GM19395 (cell line): ENCODE measurements around the gene RASA2.
"Not testable (repeated sequence)": the region's sequence is repeated elsewhere in the genome, so short reads cannot be mapped to it uniquely, and the experiment has no call there.

ENCODE experiments used
- ATAC-seq: cut with Tn5 transposase; IDR thresholded peaks from one replicate; pipeline ENCODE4 v1.9.1; 2021; ENCODE audit warnings: mild to moderate bottlenecking, moderate library complexity; ENCODE audit not compliant: unreplicated experiment

The RASA2 gene

DNA sequence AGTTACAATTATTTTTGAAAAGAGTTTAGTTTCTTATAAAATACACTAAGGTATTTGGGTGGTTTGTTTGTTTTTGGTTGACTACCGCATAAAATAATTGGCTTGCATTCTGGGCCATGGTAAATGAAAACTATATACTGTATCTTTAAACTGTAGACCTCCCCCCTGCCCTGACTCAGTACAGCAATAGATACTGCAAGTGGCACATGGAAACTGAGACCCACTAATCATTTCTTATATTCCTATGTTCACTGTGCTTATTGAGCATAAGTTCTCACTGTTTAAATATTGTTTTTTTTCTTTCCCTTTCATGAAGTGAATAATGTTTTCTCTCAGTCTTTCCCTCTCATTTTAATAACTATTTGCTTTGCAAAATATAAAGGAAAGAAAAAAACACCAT, 45.8 kb downstream of the RASA2 start:
- ATAC-seq = no peak

GRCh38 chr3:141536017-141536416, 49.2 kb downstream of the RASA2 start:
- ATAC-seq = not testable (repeated sequence)

- no peak for ATAC-seq
These were observed 51.0 kb downstream of the RASA2 start for GRCh38 chr3:141537856-141538255.

DNA sequence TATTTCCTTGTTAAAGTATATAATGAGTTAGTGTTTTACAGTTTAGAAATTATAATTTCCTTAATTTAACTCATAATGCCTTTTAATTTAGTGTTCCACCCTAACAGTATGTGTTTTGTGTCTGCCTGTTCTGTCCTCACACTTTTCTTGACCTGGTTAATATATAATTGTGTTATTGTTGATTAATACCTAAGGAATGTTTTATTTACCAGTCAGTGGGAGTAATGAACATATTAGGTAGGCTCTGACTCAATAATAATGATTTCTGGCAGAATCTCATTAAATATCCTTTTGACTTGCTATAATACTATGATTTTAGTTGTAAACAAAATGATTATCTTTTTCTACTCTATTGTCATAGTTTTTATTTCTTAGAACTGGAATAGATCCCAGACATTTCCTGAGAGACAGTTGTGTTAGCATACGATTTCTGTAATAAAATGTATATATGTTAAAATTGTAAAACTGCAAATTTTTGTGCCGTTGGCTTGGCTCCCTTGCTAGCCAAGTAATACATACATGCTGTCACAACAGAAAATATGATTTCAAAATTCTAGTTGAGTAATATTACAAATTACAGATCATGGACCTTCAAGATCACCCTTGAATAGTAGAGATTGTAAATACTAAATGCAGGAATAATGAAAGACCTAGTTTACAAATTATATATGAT, 51.9 kb downstream of the RASA2 start:
- ATAC-seq = no peak

GRCh38 chr3:141539431-141540187, 52.8 kb downstream of the RASA2 start:
- ATAC-seq = no peak

DNA sequence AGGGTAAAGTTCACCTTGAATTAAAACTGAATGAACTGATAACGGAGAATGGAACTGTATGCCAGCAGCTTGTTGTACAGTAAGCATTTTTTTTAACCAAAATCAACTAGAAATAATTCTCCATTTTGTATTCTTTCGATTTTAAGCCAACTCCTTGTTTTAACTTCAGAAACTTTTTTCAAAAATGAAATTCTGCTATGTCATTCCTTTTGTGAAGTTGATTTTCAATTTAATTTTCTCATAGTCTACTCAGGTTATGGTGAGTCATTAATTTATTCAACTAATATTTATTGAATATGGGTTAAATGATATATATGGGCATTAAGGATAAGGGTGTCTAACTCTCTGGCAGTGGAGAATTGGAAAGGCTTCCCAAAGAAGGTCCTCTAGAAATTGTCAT, 53.7 kb downstream of the RASA2 start:
- ATAC-seq = no peak

- ATAC-seq = no peak
These were observed 55.6 kb downstream of the RASA2 start for GRCh38 chr3:141542202-141542969.

DNA sequence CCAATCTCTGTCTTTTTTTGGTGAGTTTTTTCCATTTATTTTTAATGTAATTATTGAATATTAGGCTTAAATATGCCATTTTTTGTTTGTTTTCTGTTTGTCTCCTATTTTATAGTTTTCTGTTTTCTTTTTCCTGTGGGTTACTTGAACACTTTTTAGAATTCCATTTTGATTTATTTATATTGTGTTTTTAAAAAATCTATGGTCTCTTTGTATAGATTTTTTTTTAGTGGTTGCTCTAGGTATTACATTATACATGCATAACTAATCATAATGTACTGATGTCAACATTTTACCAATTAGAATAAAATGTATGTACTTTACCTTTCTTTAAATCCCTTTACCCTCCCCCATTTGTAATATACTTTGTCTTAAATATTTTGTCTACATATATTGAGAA, 56.2 kb downstream of the RASA2 start:
- ATAC-seq = no peak

GRCh38 chr3:141544697-141545096, 57.9 kb downstream of the RASA2 start:
- no peak for ATAC-seq

GRCh38 chr3:141546081-141546480, 59.3 kb downstream of the RASA2 start:
- ATAC-seq = no peak

DNA sequence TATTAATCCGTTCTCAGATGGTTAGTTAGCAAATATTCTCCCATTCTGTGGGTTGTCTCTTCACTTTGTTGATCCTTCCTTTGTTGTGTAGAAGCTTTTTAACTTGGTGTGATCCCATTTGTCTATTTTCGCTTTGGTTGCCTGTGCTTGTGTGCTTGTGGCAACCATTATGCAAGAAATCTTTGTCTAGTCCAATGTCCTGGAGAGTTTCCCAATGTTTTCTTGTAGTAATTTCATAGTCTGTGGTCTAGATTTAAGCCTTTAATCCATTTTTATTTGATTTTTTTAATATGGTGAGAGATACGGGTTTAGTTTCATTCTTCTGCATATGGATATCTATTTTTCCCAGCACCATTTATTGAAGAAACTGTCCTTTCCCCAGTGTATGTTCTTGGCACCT, 59.8 kb downstream of the RASA2 start:
- ATAC-seq = no peak

GRCh38 chr3:141547791-141548190, 61.0 kb downstream of the RASA2 start:
- no peak for ATAC-seq

DNA sequence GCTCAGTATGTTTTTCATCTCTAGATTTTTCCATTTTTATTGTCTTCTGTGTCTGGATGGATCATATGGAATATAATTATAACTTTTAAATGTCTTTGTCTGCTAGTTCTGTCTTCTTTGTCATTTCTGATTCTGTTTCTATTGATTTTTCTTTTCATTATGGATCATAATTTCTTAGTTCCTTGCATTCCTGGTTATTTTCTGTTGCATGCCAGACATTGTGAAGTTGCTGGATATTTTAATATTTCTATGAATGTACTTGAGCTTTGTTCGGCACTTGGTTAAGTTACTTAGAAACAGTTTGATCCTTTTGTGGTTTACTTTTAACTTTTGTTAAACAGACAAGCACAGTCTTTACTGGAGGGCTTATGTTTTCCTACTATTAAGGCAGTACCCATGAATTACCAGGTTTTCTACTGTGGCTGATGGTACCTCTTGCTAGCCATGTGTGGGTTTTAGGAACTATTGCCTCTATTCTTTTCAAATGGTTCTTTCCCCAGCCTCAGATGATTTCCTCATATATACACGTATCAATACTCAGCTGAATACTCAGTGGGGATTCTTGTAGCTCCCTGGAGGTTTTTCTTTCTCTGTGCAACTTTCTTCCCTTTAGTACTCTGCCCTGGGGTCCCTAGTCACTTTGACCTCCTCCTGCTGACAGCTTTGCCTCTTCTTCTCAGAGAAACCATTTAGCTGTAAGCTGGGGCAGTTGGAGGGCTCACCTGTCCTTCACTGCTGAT, 64.3 kb downstream of the RASA2 start:
- no peak for ATAC-seq

GRCh38 chr3:141552440-141552991, 65.7 kb downstream of the RASA2 start:
- no peak for ATAC-seq

- ATAC-seq = no peak
These were observed 66.2 kb downstream of the RASA2 start for GRCh38 chr3:141553055-141553454.

GRCh38 chr3:141556034-141556433, 69.2 kb downstream of the RASA2 start:
- no peak for ATAC-seq

GRCh38 chr3:141557961-141558706, 71.3 kb downstream of the RASA2 start:
- ATAC-seq = no peak

DNA sequence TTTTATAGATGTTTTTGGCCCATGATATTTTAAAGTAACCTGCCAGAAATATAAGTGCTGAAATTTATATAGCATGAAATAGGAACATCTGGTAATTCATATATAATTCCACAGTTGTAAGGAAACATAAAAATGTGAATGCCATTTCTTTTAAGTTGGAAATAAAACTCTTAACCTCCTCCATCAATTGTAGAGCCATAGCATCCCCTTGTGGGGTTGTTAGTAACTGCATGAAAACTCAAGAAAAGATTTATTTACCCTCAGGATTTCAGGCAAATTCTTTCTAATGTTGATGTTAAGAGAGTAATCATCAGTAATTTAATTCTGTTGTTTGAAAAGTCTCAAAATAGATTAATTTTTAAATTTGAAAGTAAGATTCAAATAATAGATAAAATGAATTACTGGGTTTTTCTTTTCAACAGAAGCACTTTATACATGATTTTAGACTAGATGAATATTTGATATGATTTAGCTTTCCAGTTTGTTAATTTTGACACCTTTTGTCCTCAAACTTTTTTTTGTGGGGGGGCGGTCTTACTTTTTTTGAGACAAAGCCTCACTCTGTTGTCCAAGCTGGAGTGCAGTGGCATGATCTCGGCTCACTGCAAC, 74.7 kb downstream of the RASA2 start:
- no peak for ATAC-seq

GRCh38 chr3:141564241-141564640, 77.4 kb downstream of the RASA2 start:
- ATAC-seq = no peak

GRCh38 chr3:141570068-141570467, 83.2 kb downstream of the RASA2 start:
- ATAC-seq = no peak
